Panc1 (cell line): ENCODE data around the gene ATF7.

Source experiments
- CTCF ChIP-seq: fragments of 450-650 bp; IDR thresholded peaks from 2 replicates; pipeline ENCODE4 v1.5.1; 2017; ENCODE audit warnings: mild to moderate bottlenecking
- POLR2AphosphoS5 ChIP-seq: IDR thresholded peaks from 2 replicates; pipeline ENCODE4 v1.6.1; 2012; ENCODE audit warnings: mild to moderate bottlenecking, low read depth, low read length, moderate library complexity
- TCF7L2 ChIP-seq: IDR thresholded peaks from 2 replicates; pipeline ENCODE4 v1.6.1; 2011; ENCODE audit warnings: mild to moderate bottlenecking, low read depth, low read length, inconsistent platforms
- TF ChIP-seq, protein P1 (sequence below), 2 experiments: IDR thresholded peaks; 2 replicates each; pipeline ENCODE4 v1.6.1; 2011 to 2012; ENCODE audit warnings: low read depth in 2 of 2, control low read depth in 1 of 2, low read length in 1 of 2, mild to moderate bottlenecking in 1 of 2, moderate library complexity in 1 of 2; ENCODE audit not compliant: insufficient read depth in 1 of 2

- no peak for TF ChIP-seq POLR2AphosphoS5
- no peak for TF ChIP-seq CTCF
- TF ChIP-seq, protein P1, sequence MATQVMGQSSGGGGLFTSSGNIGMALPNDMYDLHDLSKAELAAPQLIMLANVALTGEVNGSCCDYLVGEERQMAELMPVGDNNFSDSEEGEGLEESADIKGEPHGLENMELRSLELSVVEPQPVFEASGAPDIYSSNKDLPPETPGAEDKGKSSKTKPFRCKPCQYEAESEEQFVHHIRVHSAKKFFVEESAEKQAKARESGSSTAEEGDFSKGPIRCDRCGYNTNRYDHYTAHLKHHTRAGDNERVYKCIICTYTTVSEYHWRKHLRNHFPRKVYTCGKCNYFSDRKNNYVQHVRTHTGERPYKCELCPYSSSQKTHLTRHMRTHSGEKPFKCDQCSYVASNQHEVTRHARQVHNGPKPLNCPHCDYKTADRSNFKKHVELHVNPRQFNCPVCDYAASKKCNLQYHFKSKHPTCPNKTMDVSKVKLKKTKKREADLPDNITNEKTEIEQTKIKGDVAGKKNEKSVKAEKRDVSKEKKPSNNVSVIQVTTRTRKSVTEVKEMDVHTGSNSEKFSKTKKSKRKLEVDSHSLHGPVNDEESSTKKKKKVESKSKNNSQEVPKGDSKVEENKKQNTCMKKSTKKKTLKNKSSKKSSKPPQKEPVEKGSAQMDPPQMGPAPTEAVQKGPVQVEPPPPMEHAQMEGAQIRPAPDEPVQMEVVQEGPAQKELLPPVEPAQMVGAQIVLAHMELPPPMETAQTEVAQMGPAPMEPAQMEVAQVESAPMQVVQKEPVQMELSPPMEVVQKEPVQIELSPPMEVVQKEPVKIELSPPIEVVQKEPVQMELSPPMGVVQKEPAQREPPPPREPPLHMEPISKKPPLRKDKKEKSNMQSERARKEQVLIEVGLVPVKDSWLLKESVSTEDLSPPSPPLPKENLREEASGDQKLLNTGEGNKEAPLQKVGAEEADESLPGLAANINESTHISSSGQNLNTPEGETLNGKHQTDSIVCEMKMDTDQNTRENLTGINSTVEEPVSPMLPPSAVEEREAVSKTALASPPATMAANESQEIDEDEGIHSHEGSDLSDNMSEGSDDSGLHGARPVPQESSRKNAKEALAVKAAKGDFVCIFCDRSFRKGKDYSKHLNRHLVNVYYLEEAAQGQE (IDR thresholded peaks at IDR 0.05; ENCODE audit: insufficient read depth in 1 of 2, low read depth in 2 of 2, low read length in 1 of 2): no peak
- TF ChIP-seq TCF7L2: no peak
Measured at GRCh38 chr12:53530061-53530460, 96.1 kb downstream of the ATF7 start.
